ENCODE results near the gene MIA. TPM values are rescaled to one million over a fixed set of nuclear protein-coding genes. Genes with fewer than 3 reads are reported as not detected.
A peak's percentile ranks its signal among the peaks of the same experiment; 100 is the strongest.

Gene MIA
- total RNA-seq, 2 donors from 2014 or later: 3.5 TPM; not detected in 1

GRCh38 chr19:40741527-40742390, 33.6 kb upstream of the MIA start:
- H3K36me3 ChIP-seq: peaks cover 36% of the 10 kb centered on the region
- no peaks in the 10 kb centered on the region for H3K27me3 ChIP-seq
- H3K4me1 ChIP-seq: peaks cover 0 to 26% of the 10 kb centered on the region in 2 donors
- peak overlapping the region; percentile 28 to 58 for H3K27ac ChIP-seq
- H3K9me3 ChIP-seq: no peaks in the 10 kb centered on the region
- DNase-seq (ENCODE audit: low spot score): no peak
- no peak overlapping the region for H3K4me3 ChIP-seq
- TF ChIP-seq CTCF (IDR thresholded peaks at IDR 0.05): no peak

- DNase-seq (ENCODE audit: low spot score): no peak
- Histone ChIP-seq H3K4me3 (no peak overlapping the region), H3K4me1 (peaks cover 0 to 26% of the 10 kb centered on the region in 2 donors), H3K27me3 (no peaks in the 10 kb centered on the region), H3K9me3 (no peaks in the 10 kb centered on the region), H3K27ac (no peak overlapping the region), H3K36me3 (peaks cover 29% of the 10 kb centered on the region)
- TF ChIP-seq CTCF (IDR thresholded peaks at IDR 0.05): no peak
Observed at GRCh38 chr19:40742477-40742876, 32.8 kb upstream of the MIA start.

- no peaks in the 10 kb centered on the region for H3K9me3 ChIP-seq
- TF ChIP-seq CTCF (IDR thresholded peaks at IDR 0.05): no peak
- H3K4me1 ChIP-seq: peaks cover 0 to 26% of the 10 kb centered on the region in 2 donors
- H3K4me3 ChIP-seq: no peak overlapping the region
- no peaks in the 10 kb centered on the region for H3K27me3 ChIP-seq
- H3K36me3 ChIP-seq: peaks cover 25% of the 10 kb centered on the region
- no peak for DNase-seq (ENCODE audit: low spot score)
- H3K27ac ChIP-seq: no peak overlapping the region
Observed at GRCh38 chr19:40742886-40743285, 32.4 kb upstream of the MIA start.

GRCh38 chr19:40743926-40744325, 31.4 kb upstream of the MIA start:
- H3K9me3 ChIP-seq: no peaks in the 10 kb centered on the region
- DNase-seq (ENCODE audit: low spot score): no peak

GRCh38 chr19:40744554-40745401, 30.5 kb upstream of the MIA start:
- Histone ChIP-seq H3K4me3 (no peak overlapping the region), H3K27ac (no peak overlapping the region), H3K27me3 (no peaks in the 10 kb centered on the region), H3K9me3 (no peaks in the 10 kb centered on the region), H3K4me1 (peaks cover 0 to 34% of the 10 kb centered on the region in 2 donors), H3K36me3 (peaks cover 9% of the 10 kb centered on the region)
- DNase-seq (ENCODE audit: low spot score): no peak
- no peak for TF ChIP-seq CTCF (IDR thresholded peaks at IDR 0.05)

More at GRCh38 chr19:40743926-40744325, 31.4 kb upstream of the MIA start:
- H3K4me1 ChIP-seq: peaks cover 0 to 30% of the 10 kb centered on the region in 2 donors
- H3K27me3 ChIP-seq: no peaks in the 10 kb centered on the region
- peaks cover 17% of the 10 kb centered on the region for H3K36me3 ChIP-seq
- H3K27ac ChIP-seq: no peak overlapping the region
- H3K4me3 ChIP-seq: no peak overlapping the region
- TF ChIP-seq CTCF (IDR thresholded peaks at IDR 0.05): no peak
